Retinal pigment epithelial cell (primary cell): ENCODE results near the gene GPR152.

Experiments
- DNase-seq: peaks from one replicate; pipeline ENCODE4 v3.0.0-alpha.2; 2010; ENCODE audit warnings: low read depth
- H3K4me3 ChIP-seq: 2 replicates; pipeline ENCODE4 v1.5.1; 2011; ENCODE audit warnings: mild to moderate bottlenecking, low read length, control low read depth, moderate library complexity
- TF ChIP-seq, protein P1 (sequence below): conservative IDR thresholded peaks from 2 replicates; pipeline ENCODE4 v1.5.1; 2011; ENCODE audit warnings: low read depth, low read length, control low read depth, inconsistent platforms

GPR152 gene

GRCh38 chr11:67409781-67410368, 42.7 kb downstream of the GPR152 start:
- no peak for DNase-seq
- H3K4me3 ChIP-seq: no peak overlapping the region
- TF ChIP-seq, protein P1, sequence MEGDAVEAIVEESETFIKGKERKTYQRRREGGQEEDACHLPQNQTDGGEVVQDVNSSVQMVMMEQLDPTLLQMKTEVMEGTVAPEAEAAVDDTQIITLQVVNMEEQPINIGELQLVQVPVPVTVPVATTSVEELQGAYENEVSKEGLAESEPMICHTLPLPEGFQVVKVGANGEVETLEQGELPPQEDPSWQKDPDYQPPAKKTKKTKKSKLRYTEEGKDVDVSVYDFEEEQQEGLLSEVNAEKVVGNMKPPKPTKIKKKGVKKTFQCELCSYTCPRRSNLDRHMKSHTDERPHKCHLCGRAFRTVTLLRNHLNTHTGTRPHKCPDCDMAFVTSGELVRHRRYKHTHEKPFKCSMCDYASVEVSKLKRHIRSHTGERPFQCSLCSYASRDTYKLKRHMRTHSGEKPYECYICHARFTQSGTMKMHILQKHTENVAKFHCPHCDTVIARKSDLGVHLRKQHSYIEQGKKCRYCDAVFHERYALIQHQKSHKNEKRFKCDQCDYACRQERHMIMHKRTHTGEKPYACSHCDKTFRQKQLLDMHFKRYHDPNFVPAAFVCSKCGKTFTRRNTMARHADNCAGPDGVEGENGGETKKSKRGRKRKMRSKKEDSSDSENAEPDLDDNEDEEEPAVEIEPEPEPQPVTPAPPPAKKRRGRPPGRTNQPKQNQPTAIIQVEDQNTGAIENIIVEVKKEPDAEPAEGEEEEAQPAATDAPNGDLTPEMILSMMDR: no peak

- TF ChIP-seq, protein P1: no peak
- DNase-seq: no peak
- H3K4me3 ChIP-seq: no peak overlapping the region
Observed at GRCh38 chr11:67409261-67409666, 43.3 kb downstream of the GPR152 start.

DNA sequence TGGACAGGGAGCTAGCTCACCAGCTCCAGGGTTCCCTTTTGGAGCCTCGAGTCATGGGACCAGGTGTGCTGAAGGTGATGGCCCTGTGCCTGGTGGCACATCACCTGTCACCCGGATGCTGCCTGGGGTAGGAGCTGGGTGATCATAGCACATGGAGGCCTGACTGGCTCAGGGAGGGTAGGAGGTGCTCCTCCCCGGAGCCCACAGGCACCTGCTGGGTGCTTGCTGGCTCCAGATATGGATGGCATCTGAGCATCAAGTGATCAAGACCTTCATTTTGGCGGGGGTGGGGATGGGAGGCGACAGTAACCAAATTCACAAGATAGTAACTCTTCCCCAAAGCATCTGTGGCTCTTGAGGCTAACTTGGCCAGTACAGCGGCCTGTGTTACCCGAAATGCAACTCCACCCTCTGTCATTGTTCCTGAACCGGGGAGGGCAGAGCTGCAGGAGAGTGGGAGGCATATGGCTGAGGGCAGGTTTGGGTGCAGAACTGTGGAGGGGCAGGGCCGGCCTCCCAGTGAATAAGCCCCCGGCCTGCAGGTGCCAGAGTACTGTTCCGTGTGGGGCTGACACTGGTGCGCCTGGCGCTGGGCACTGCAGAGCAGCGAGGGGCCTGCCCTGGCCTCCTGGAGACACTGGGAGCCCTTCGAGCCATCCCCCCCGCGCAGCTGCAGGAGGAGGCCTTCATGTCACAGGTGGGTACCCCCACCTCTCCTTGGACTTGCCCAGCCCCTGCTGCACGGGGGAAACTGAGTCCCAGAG, 43.9 kb downstream of the GPR152 start:
- no peak overlapping the region for H3K4me3 ChIP-seq
- DNase-seq: no peak

DNA sequence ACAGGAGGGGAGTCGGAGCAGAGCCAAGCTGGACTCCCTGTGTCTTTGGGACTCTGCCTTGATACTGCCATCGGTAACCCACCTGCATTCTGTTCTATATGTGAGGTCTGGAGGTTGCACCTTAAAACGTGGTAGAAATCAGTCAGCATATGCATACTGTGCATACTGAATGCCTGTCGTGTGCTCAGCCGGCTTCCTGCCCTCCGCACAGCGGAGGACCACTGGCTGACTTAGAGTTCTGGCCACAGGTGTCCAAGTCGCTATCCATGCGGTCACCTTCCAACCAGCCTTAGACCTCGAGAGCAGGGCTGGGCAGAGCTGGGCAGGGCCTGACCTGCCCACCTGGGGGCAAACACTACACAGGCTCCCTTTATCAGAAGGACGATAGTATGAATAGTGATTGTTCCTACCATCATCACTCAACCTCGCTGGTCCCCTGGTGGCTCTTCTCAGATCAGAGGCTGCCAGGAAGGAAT, 44.8 kb downstream of the GPR152 start:
- H3K4me3 ChIP-seq: no peak overlapping the region
- TF ChIP-seq, protein P1: no peak
- DNase-seq: no peak

More for the DNA sequence above, 43.9 kb downstream of the GPR152 start:
- TF ChIP-seq, protein P1: no peak

DNA sequence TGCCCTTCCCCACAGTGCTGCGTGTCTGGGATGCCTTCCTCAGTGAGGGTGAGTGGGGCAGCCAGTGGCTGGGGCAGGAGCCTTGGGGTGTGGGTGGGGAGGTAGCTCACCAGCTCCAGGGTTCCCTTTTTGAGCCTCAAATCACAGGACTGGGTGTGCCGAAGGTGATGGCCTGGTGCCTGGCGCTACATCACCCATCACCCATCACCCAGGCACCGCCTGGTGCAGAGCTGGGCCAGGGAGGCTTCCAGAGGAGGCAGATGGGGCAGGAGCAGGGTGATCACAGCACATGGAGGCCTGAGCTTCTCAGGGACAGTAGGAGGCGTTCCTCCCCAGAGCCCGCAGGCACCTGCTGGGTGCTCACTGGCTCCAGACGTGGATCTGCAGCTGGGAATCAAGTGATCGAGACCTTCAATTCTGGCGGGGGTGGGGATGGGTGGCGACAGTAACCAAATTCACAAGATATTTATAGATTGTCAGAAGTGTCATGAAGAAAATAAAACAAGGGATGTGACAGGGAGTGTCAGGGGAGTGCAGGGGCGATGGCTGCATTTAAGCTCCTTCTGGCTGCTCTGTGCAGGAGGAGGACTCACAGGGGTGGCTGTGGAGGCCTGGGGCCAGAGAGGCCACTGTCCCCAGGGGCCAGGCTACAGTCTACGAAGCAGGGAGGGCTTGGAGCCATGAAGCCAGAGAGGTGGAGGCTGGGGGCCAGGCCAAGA, 45.4 kb downstream of the GPR152 start:
- no peak overlapping the region for H3K4me3 ChIP-seq
- TF ChIP-seq, protein P1: peak; percentile 9
- DNase-seq: no peak

- no peak for DNase-seq
- TF ChIP-seq, protein P1: no peak
- no peak overlapping the region for H3K4me3 ChIP-seq
Observed at GRCh38 chr11:67406420-67406968, 46.0 kb downstream of the GPR152 start.
